HCT116 (cell line): Measurements from ENCODE around the gene SCRG1. TPM values are rescaled to one million over a fixed set of nuclear protein-coding genes. Genes with fewer than 3 reads are reported as not detected.

Experiments used
- ATAC-seq: fragments of 200-7000 bp; cut with Tn5 transposase; 2 replicates; pipeline ENCODE4 v1.9.1; 2020; ENCODE audit warnings: mild to moderate bottlenecking, moderate library complexity
- BruUV-seq: library from RNA; stranded (reverse); fragments of 400-500 nt; replicated peaks from 2 replicates; lab custom pipeline; 2021; lab: Mats Ljungman, UMichigan
- CTCF ChIA-PET: fragments of 300-600 bp; sonication (Branson Sonifier 250); formaldehyde crosslinking; loops from one replicate; lab custom pipeline; 2021; ENCODE audit warnings: antibody characterized with exemption; lab: Charles Lee
- POLR2A ChIA-PET: fragments of 300-600, 350-600 bp; sonication (Branson Sonifier 250); formaldehyde crosslinking; loops from one replicate; lab custom pipeline; 2021; ENCODE audit warnings: antibody characterized with exemption; lab: Charles Lee
- RAD21 ChIA-PET, 2 experiments: fragments of 300-600 bp; sonication (Branson Sonifier 250); formaldehyde crosslinking; loops; one replicate each; lab custom pipeline; 2023; ENCODE audit warnings: low total read pairs in 2 of 2; ENCODE audit not compliant: uncharacterized antibody in 2 of 2, unreplicated experiment in 2 of 2, low non-redundant PET in 1 of 2; lab: Charles Lee
- DNase-seq: peaks from one replicate; pipeline ENCODE4 v3.0.0-alpha.2; 2010; ENCODE audit warnings: low read depth, low spot score
- H2AFZ ChIP-seq: fragments of 200-600 bp; shearing (Covaris generic), sonication (generic); 2 replicates; pipeline ENCODE4 v1.6.1; 2017; ENCODE audit warnings: low read depth, mixed run types, mixed read lengths, antibody characterized with exemption, low read length; ENCODE audit not compliant: poor library complexity, severe bottlenecking
- H3K27ac ChIP-seq: 2 replicates; pipeline ENCODE4 v1.5.1; 2012; ENCODE audit warnings: low read depth, low read length
- H3K27me3 ChIP-seq: fragments of 200-600 bp; sonication (generic); 2 replicates; pipeline ENCODE4 v1.6.1; 2016; ENCODE audit warnings: mixed run types, low read length, mixed read lengths; ENCODE audit not compliant: insufficient read depth
- H3K36me3 ChIP-seq, 2 experiments: fragments of 200-500 bp in 1 of 2; fragments of 200-600 bp in 1 of 2; sonication (Bioruptor generic) in 1 of 2; sonication (generic) in 1 of 2; 2 replicates each; pipeline versions ENCODE4 v1.5.1 to v1.6.1; 2014 to 2016; ENCODE audit warnings: low read length in 2 of 2, inconsistent platforms in 1 of 2, mixed read lengths in 1 of 2, mixed run types in 1 of 2; ENCODE audit not compliant: insufficient read depth in 2 of 2, control insufficient read depth in 1 of 2
- H3K4me1 ChIP-seq, 2 experiments: fragments of 200-600 bp in 1 of 2; sonication (generic) in 1 of 2; 2 replicates each; pipeline versions ENCODE4 v1.5.1 to v1.6.1; 2012 to 2017; ENCODE audit warnings: low read length in 2 of 2, inconsistent platforms in 1 of 2, mild to moderate bottlenecking in 1 of 2, mixed read lengths in 1 of 2, mixed run types in 1 of 2, moderate library complexity in 1 of 2; ENCODE audit not compliant: insufficient read depth in 2 of 2, control insufficient read depth in 1 of 2
- H3K4me2 ChIP-seq: fragments of 200-600 bp; sonication (generic); 2 replicates; pipeline ENCODE4 v1.6.1; 2017; ENCODE audit warnings: mixed run types, low read length, mixed read lengths
- H3K4me3 ChIP-seq, 2 experiments: fragments of 200-600 bp in 1 of 2; sonication (generic) in 1 of 2; replicated peaks in 1 of 2; 2 replicates each; pipeline ENCODE4 v1.5.1; 2011 to 2016; ENCODE audit warnings: low read length in 2 of 2, control low read depth in 1 of 2, low read depth in 1 of 2, mild to moderate bottlenecking in 1 of 2, mixed read lengths in 1 of 2, mixed run types in 1 of 2
- H3K79me2 ChIP-seq: fragments of 200-600 bp; sonication (generic); 2 replicates; pipeline ENCODE4 v1.6.1; 2017; ENCODE audit warnings: mild to moderate bottlenecking, mixed run types, low read length, moderate library complexity, mixed read lengths; ENCODE audit not compliant: insufficient read depth
- H3K9ac ChIP-seq: fragments of 200-600 bp; sonication (generic); 2 replicates; pipeline ENCODE4 v1.6.1; 2016; ENCODE audit warnings: low read length, mixed read lengths
- H3K9me2 ChIP-seq: fragments of 200-600 bp; sonication (generic), shearing (Covaris generic); 2 replicates; pipeline ENCODE4 v1.6.1; 2017; ENCODE audit warnings: mixed run types, mild to moderate bottlenecking, moderate library complexity; ENCODE audit not compliant: insufficient read depth
- H3K9me3 ChIP-seq, 2 experiments: fragments of 200-500 bp in 1 of 2; fragments of 200-600 bp in 1 of 2; sonication (Bioruptor generic) in 1 of 2; sonication (generic) in 1 of 2; 2 replicates each; pipeline ENCODE4 v1.6.1; 2014 to 2017; ENCODE audit warnings: low read length in 2 of 2, mixed read lengths in 2 of 2, inconsistent platforms in 1 of 2, low read depth in 1 of 2, mild to moderate bottlenecking in 1 of 2, mixed run types in 1 of 2, moderate library complexity in 1 of 2; ENCODE audit not compliant: control insufficient read depth in 1 of 2, insufficient read depth in 1 of 2
- H4K20me1 ChIP-seq: fragments of 200-600 bp; sonication (generic), shearing (Covaris generic); 2 replicates; pipeline ENCODE4 v1.6.1; 2017; ENCODE audit warnings: mixed run types, mild to moderate bottlenecking, moderate library complexity; ENCODE audit not compliant: insufficient read depth
- CBX3 ChIP-seq: IDR thresholded peaks from 2 replicates; pipeline ENCODE4 v1.6.1; 2012; ENCODE audit warnings: low read depth
- CEBPB ChIP-seq: IDR thresholded peaks from 2 replicates; pipeline ENCODE4 v1.6.1; 2012; ENCODE audit warnings: low read depth
- EGR1 ChIP-seq: IDR thresholded peaks from 2 replicates; pipeline ENCODE4 v1.6.1; 2012; ENCODE audit warnings: low read depth
- ELF1 ChIP-seq: IDR thresholded peaks from 2 replicates; pipeline ENCODE4 v1.6.1; 2012; ENCODE audit warnings: low read depth, borderline replicate concordance
- EZH2 ChIP-seq: fragments of 200-600 bp; sonication (generic); IDR thresholded peaks from 2 replicates; pipeline ENCODE4 v1.6.1; 2017; ENCODE audit warnings: antibody characterized with exemption, mixed run types
- EZH2phosphoT487 ChIP-seq: fragments of 200-600 bp; IDR thresholded peaks from 2 replicates; pipeline ENCODE4 v1.6.1; 2018; ENCODE audit warnings: antibody characterized with exemption, borderline replicate concordance
- FOSL1 ChIP-seq: IDR thresholded peaks from 2 replicates; pipeline ENCODE4 v1.6.1; 2012; ENCODE audit warnings: low read depth
- SP1 ChIP-seq: IDR thresholded peaks from 2 replicates; pipeline ENCODE4 v1.6.1; 2012; ENCODE audit warnings: low read depth
- SRF ChIP-seq: IDR thresholded peaks from 2 replicates; pipeline ENCODE4 v1.6.1; 2012; ENCODE audit warnings: low read depth
- YY1 ChIP-seq: IDR thresholded peaks from 2 replicates; pipeline ENCODE4 v1.6.1; 2011; ENCODE audit warnings: low read length, low read depth, moderate library complexity, mild to moderate bottlenecking; ENCODE audit not compliant: insufficient replicate concordance; ENCODE audit errors: extremely low read depth
- ZNF274 ChIP-seq: fragments of 200-500 bp; sonication (Bioruptor generic); IDR thresholded peaks from 2 replicates; pipeline ENCODE4 v1.6.1; 2014; ENCODE audit warnings: mild to moderate bottlenecking, low read depth, low read length, inconsistent platforms
- intact Hi-C: fragments of 100-400 bp; cut with micrococcal nuclease; formaldehyde crosslinking; loops from 2 replicates; pipeline ENCODE4 v1.10.0; 2022
- total RNA-seq: library from RNA; stranded (reverse); gene quantifications from one replicate; pipeline ENCODE4 v1.2.1, GENCODE V29; 2021; ENCODE audit not compliant: unreplicated experiment
- TF ChIP-seq, protein P1 (sequence below): IDR thresholded peaks from 2 replicates; pipeline ENCODE4 v1.6.1; 2012
- TF ChIP-seq, protein P2 (sequence below), 3 experiments: fragments of 200-600 bp in 1 of 3; sonication (generic) in 1 of 3; IDR thresholded peaks in 2 of 3; conservative IDR thresholded peaks in 1 of 3; 2 replicates each; pipeline ENCODE4 v1.5.1; 2012 to 2017; ENCODE audit warnings: low read depth in 2 of 3, low read length in 2 of 3, antibody characterized with exemption in 1 of 3, borderline replicate concordance in 1 of 3, control low read depth in 1 of 3, mild to moderate bottlenecking in 1 of 3, mixed read lengths in 1 of 3, mixed run types in 1 of 3, moderate library complexity in 1 of 3; ENCODE audit not compliant: insufficient read depth in 1 of 3
- TF ChIP-seq, protein P3 (sequence below): IDR thresholded peaks from 2 replicates; pipeline ENCODE4 v1.6.1; 2012; ENCODE audit warnings: low read depth
- TF ChIP-seq, protein P4 (sequence below): IDR thresholded peaks from 2 replicates; pipeline ENCODE4 v1.6.1; 2012

Gene SCRG1
- total RNA-seq, 1 experiment from 2014 or later, result not detected

DNA sequence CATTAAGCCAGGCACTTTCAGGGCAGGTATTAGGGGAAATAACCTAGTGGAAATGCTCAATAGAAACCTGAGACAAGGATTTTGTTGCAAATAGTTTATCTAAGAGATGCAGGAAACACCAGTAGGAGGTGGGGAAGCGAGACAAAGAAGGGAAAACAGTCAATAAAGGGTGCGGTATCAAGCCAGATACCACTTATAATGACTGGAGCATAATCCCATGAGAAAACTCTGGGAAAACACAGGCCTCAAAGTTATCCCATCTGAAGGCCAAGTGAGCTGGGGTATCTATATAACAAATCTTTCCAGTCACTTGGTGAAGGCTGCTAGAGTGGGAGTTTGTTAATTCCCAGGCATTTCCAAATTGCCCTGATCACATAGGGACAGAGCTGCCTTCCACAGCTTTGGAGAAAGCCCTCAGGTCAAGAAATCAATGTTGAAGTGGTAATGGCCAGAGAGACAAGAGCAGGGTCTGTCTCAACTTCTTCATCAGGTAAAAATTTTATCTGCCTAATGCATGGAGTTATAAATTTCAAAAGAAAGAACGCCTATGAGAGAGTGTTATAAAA lies 55.0 kb downstream of the SCRG1 start:
- Histone ChIP-seq H3K9me2 (no peaks in the 10 kb centered on the region), H3K4me2 (no peak overlapping the region), H3K79me2 (no peaks in the 10 kb centered on the region), H3K9ac (no peak overlapping the region), H3K36me3 (no peaks in the 10 kb centered on the region), H3K9me3 (0 out of 4 replicates have a peak, but pooled peaks cover 0 to 4% of the 10 kb centered on the region in 2 experiments), H3K4me1 (peaks cover 0 to 7% of the 10 kb centered on the region in 2 experiments; a peak in 1 of 4 replicates), H3K27ac (no peak overlapping the region), H2AFZ (no peak overlapping the region), H3K27me3 (no peaks in the 10 kb centered on the region), H4K20me1 (no peaks in the 10 kb centered on the region), H3K4me3 (no peak overlapping the region)
- intact Hi-C loops, result no loop called here
- no TSS peak for BruUV-seq
- RAD21 ChIA-PET, result no interaction called here
- CTCF ChIA-PET, result no interaction called here
- TF ChIP-seq SRF, result no peak
- TF ChIP-seq EGR1, result no peak
- TF ChIP-seq YY1, result no peak
- no peak for TF ChIP-seq FOSL1
- no peak for TF ChIP-seq ELF1
- no peak for TF ChIP-seq SP1
- TF ChIP-seq, protein P1, sequence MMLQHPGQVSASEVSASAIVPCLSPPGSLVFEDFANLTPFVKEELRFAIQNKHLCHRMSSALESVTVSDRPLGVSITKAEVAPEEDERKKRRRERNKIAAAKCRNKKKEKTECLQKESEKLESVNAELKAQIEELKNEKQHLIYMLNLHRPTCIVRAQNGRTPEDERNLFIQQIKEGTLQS, result no peak
- no peak for TF ChIP-seq EZH2phosphoT487
- TF ChIP-seq ZNF274, result no peak
- no peak for TF ChIP-seq CBX3
- TF ChIP-seq, protein P2, sequence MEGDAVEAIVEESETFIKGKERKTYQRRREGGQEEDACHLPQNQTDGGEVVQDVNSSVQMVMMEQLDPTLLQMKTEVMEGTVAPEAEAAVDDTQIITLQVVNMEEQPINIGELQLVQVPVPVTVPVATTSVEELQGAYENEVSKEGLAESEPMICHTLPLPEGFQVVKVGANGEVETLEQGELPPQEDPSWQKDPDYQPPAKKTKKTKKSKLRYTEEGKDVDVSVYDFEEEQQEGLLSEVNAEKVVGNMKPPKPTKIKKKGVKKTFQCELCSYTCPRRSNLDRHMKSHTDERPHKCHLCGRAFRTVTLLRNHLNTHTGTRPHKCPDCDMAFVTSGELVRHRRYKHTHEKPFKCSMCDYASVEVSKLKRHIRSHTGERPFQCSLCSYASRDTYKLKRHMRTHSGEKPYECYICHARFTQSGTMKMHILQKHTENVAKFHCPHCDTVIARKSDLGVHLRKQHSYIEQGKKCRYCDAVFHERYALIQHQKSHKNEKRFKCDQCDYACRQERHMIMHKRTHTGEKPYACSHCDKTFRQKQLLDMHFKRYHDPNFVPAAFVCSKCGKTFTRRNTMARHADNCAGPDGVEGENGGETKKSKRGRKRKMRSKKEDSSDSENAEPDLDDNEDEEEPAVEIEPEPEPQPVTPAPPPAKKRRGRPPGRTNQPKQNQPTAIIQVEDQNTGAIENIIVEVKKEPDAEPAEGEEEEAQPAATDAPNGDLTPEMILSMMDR (IDR thresholded peaks at IDR 0.05 in 2 of 3, conservative IDR thresholded peaks at IDR 0.05 in 1 of 3; ENCODE audit: borderline replicate concordance in 1 of 3, insufficient read depth in 1 of 3, low read depth in 2 of 3, low read length in 2 of 3), result no peak
- TF ChIP-seq EZH2, result no peak
- TF ChIP-seq, protein P3, sequence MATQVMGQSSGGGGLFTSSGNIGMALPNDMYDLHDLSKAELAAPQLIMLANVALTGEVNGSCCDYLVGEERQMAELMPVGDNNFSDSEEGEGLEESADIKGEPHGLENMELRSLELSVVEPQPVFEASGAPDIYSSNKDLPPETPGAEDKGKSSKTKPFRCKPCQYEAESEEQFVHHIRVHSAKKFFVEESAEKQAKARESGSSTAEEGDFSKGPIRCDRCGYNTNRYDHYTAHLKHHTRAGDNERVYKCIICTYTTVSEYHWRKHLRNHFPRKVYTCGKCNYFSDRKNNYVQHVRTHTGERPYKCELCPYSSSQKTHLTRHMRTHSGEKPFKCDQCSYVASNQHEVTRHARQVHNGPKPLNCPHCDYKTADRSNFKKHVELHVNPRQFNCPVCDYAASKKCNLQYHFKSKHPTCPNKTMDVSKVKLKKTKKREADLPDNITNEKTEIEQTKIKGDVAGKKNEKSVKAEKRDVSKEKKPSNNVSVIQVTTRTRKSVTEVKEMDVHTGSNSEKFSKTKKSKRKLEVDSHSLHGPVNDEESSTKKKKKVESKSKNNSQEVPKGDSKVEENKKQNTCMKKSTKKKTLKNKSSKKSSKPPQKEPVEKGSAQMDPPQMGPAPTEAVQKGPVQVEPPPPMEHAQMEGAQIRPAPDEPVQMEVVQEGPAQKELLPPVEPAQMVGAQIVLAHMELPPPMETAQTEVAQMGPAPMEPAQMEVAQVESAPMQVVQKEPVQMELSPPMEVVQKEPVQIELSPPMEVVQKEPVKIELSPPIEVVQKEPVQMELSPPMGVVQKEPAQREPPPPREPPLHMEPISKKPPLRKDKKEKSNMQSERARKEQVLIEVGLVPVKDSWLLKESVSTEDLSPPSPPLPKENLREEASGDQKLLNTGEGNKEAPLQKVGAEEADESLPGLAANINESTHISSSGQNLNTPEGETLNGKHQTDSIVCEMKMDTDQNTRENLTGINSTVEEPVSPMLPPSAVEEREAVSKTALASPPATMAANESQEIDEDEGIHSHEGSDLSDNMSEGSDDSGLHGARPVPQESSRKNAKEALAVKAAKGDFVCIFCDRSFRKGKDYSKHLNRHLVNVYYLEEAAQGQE, result no peak
- TF ChIP-seq, protein P4, sequence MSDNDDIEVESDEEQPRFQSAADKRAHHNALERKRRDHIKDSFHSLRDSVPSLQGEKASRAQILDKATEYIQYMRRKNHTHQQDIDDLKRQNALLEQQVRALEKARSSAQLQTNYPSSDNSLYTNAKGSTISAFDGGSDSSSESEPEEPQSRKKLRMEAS, result no peak
- no peak for TF ChIP-seq CEBPB
- no peak for DNase-seq
- POLR2A ChIA-PET, result interaction anchor here (1.3 to 4.1 kb wide), 2 partner anchors 9 to 27 kb away, joined by 3 to 12 read pairs; partner anchors contain the start of genes HMGB2 and SAP30
- ATAC-seq, result no peak
